ACC112 (cell line): ENCODE measurements around the gene ZNF239.

Experiments
- H2AFZ ChIP-seq: fragments of 200-600 bp; sonication (generic); one replicate; pipeline ENCODE4 v1.6.0; 2017; ENCODE audit warnings: antibody characterized with exemption, low read length; ENCODE audit not compliant: unreplicated experiment
- H3K27ac ChIP-seq: fragments of 200-600 bp; sonication (generic); 2 replicates; pipeline ENCODE4 v1.5.1; 2014; ENCODE audit warnings: low read depth, mild to moderate bottlenecking, antibody characterized with exemption, low read length, moderate library complexity
- H3K27me3 ChIP-seq: fragments of 200-600 bp; sonication (generic); 2 replicates; pipeline ENCODE4 v1.6.1; 2014; ENCODE audit warnings: mild to moderate bottlenecking, antibody characterized with exemption, low read length, moderate library complexity, mixed read lengths; ENCODE audit not compliant: insufficient read depth
- H3K36me3 ChIP-seq: fragments of 200-600 bp; sonication (generic); 2 replicates; pipeline ENCODE4 v1.6.1; 2016; ENCODE audit warnings: mild to moderate bottlenecking, antibody characterized with exemption, low read length, moderate library complexity, mixed read lengths; ENCODE audit not compliant: insufficient read depth
- H3K4me1 ChIP-seq: fragments of 200-600 bp; sonication (generic); one replicate; pipeline ENCODE4 v1.6.1; 2016; ENCODE audit warnings: low read length, mixed read lengths; ENCODE audit not compliant: insufficient read depth, unreplicated experiment, control insufficient read depth
- H3K4me3 ChIP-seq: fragments of 200-600 bp; sonication (generic); 2 replicates; pipeline ENCODE4 v1.5.1; 2014; ENCODE audit warnings: mild to moderate bottlenecking, low read depth, low read length
- H3K79me2 ChIP-seq: fragments of 200-600 bp; sonication (generic); one replicate; pipeline ENCODE4 v1.6.0; 2016; ENCODE audit warnings: low read length; ENCODE audit not compliant: control insufficient read depth, unreplicated experiment, insufficient read depth

The ZNF239 gene

GRCh38 chr10:43574001-43574892 is at the start of gene ZNF239:
TSS of gene ZNF239 (minus strand) at chr10:43574616. CDS start at chr10:43558079, 16,537 bp downstream.
- Histone ChIP-seq H3K4me3 (peak within 1 kb of the TSS; percentile 91), H2AFZ (peak within 1 kb of the TSS; percentile 93), H3K4me1 (peaks cover 12% of the 10 kb centered on the region), H3K36me3 (peaks cover 9% of the 10 kb centered on the region; the same call in 1 of the 2 replicates), H3K27me3 (no peaks in the 10 kb centered on the region), H3K79me2 (peaks cover 4% of the 10 kb centered on the region), H3K27ac (peak within 1 kb of the TSS; percentile 55; the same call in 1 of the 2 replicates)

GRCh38 chr10:43623351-43623750 is 48.9 kb upstream of the ZNF239 start:
- no peaks in the 10 kb centered on the region for H3K79me2 ChIP-seq
- peak overlapping the region; percentile 40 for H2AFZ ChIP-seq
- H3K27ac ChIP-seq: peak overlapping the region; percentile 16; the same call in 1 of the 2 replicates
- peak overlapping the region; percentile 72 for H3K4me3 ChIP-seq
- H3K4me1 ChIP-seq: no peaks in the 10 kb centered on the region
- H3K27me3 ChIP-seq: no peaks in the 10 kb centered on the region
- no peaks in the 10 kb centered on the region for H3K36me3 ChIP-seq

- Histone ChIP-seq H3K27ac (no peak overlapping the region), H3K79me2 (no peaks in the 10 kb centered on the region), H3K27me3 (no peaks in the 10 kb centered on the region), H3K36me3 (peaks cover 10% of the 10 kb centered on the region), H3K4me1 (no peaks in the 10 kb centered on the region), H3K4me3 (0 out of 2 replicates have a peak overlapping the region, but pooled peaks have one; percentile 72), H2AFZ (no peak overlapping the region)
Observed at GRCh38 chr10:43622038-43622437, 47.6 kb upstream of the ZNF239 start.

- H3K27me3 ChIP-seq: no peaks in the 10 kb centered on the region
- H3K27ac ChIP-seq: no peak overlapping the region
- no peaks in the 10 kb centered on the region for H3K4me1 ChIP-seq
- H2AFZ ChIP-seq: no peak overlapping the region
- no peak overlapping the region for H3K4me3 ChIP-seq
- H3K36me3 ChIP-seq: peaks cover 29% of the 10 kb centered on the region
- no peaks in the 10 kb centered on the region for H3K79me2 ChIP-seq
Observed at GRCh38 chr10:43619368-43619767, 45.0 kb upstream of the ZNF239 start.

- peaks cover 22% of the 10 kb centered on the region for H3K4me1 ChIP-seq
- H3K27ac ChIP-seq: no peak overlapping the region
- peaks cover 32% of the 10 kb centered on the region for H3K36me3 ChIP-seq
- H2AFZ ChIP-seq: no peak overlapping the region
- H3K79me2 ChIP-seq: no peaks in the 10 kb centered on the region
- no peaks in the 10 kb centered on the region for H3K27me3 ChIP-seq
- H3K4me3 ChIP-seq: no peak overlapping the region
Observed at GRCh38 chr10:43616697-43617370, 42.4 kb upstream of the ZNF239 start.

- Histone ChIP-seq H3K4me1 (peaks cover 38% of the 10 kb centered on the region), H3K79me2 (peaks cover 6% of the 10 kb centered on the region), H3K27me3 (no peaks in the 10 kb centered on the region), H3K36me3 (peaks cover 16% of the 10 kb centered on the region), H2AFZ (no peak overlapping the region), H3K4me3 (peak overlapping the region; percentile 4; the same call in 1 of the 2 replicates), H3K27ac (peak overlapping the region; percentile 64)
Observed at GRCh38 chr10:43610636-43611035, 36.2 kb upstream of the ZNF239 start.

- Histone ChIP-seq H3K4me3 (peak overlapping the region; percentile 91), H3K79me2 (peaks cover 6% of the 10 kb centered on the region), H3K27ac (0 out of 2 replicates have a peak overlapping the region, but pooled peaks have one; percentile 28), H3K4me1 (peaks cover 18% of the 10 kb centered on the region), H2AFZ (peak overlapping the region; percentile 77), H3K36me3 (peaks cover 8% of the 10 kb centered on the region; the same call in 1 of the 2 replicates), H3K27me3 (no peaks in the 10 kb centered on the region)
Observed at GRCh38 chr10:43607199-43607573, 32.8 kb upstream of the ZNF239 start.

- Histone ChIP-seq H3K27ac (peak within 1 kb of the TSS; percentile 28; the same call in 1 of the 2 replicates), H3K36me3 (peaks cover 8% of the 10 kb centered on the region; the same call in 1 of the 2 replicates)
Observed at GRCh38 chr10:43606323-43607198, 32.1 kb upstream of the ZNF239 start, which contains the start of gene ZNF485. TSS of gene ZNF485 (plus strand) at chr10:43606438. CDS start at chr10:43607051, 613 bp downstream.

GRCh38 chr10:43605850-43606322 is 31.5 kb upstream of the ZNF239 start:
- peaks cover 16% of the 10 kb centered on the region for H3K4me1 ChIP-seq
- peaks cover 6% of the 10 kb centered on the region for H3K79me2 ChIP-seq
- no peaks in the 10 kb centered on the region for H3K27me3 ChIP-seq
- no peak overlapping the region for H3K27ac ChIP-seq
- peaks cover 4% of the 10 kb centered on the region; the same call in 1 of the 2 replicates for H3K36me3 ChIP-seq
- H2AFZ ChIP-seq: peak overlapping the region; percentile 50
- H3K4me3 ChIP-seq: peak overlapping the region; percentile 91

More at GRCh38 chr10:43606323-43607198, 32.1 kb upstream of the ZNF239 start, which contains the start of gene ZNF485:
- H3K4me3 ChIP-seq: peak within 1 kb of the TSS; percentile 91
- H3K4me1 ChIP-seq: peaks cover 16% of the 10 kb centered on the region
- H2AFZ ChIP-seq: peak within 1 kb of the TSS; percentile 77
- peaks cover 6% of the 10 kb centered on the region for H3K79me2 ChIP-seq
- no peaks in the 10 kb centered on the region for H3K27me3 ChIP-seq
